Astrocyte (in vitro differentiated cells and primary cell): Measurements from ENCODE around the gene GCNT2. TPM values are rescaled to one million over a fixed set of nuclear protein-coding genes. Genes with fewer than 3 reads are reported as not detected.

Experiments
- DNase-seq: peaks from one replicate; pipeline ENCODE4 v3.0.0-alpha.2; 2010; ENCODE audit warnings: low read depth
- FAIRE-seq: peaks from 2 replicates; lab custom pipeline; 2011; peaks lifted over from hg19 to GRCh38; lab: Jason Lieb, UNC
- H2AFZ ChIP-seq: 2 replicates; pipeline ENCODE4 v1.6.0; 2012; ENCODE audit warnings: low read depth, low read length, inconsistent platforms
- H3K27ac ChIP-seq: 2 replicates; pipeline ENCODE4 v1.5.1; 2011; ENCODE audit warnings: low read depth, low read length, inconsistent platforms
- H3K27me3 ChIP-seq: 2 replicates; pipeline ENCODE4 v1.6.0; 2011; ENCODE audit warnings: low read length, inconsistent platforms; ENCODE audit not compliant: insufficient read depth
- H3K36me3 ChIP-seq: 2 replicates; pipeline ENCODE4 v1.5.1; 2011; ENCODE audit warnings: low read length, inconsistent platforms; ENCODE audit not compliant: insufficient read depth
- H3K4me1 ChIP-seq: 2 replicates; pipeline ENCODE4 v1.5.1; 2011; ENCODE audit warnings: low read length, inconsistent platforms; ENCODE audit not compliant: insufficient read depth
- H3K4me2 ChIP-seq: 2 replicates; pipeline ENCODE4 v1.6.0; 2012; ENCODE audit warnings: low read length, inconsistent platforms
- H3K4me3 ChIP-seq: 2 replicates; pipeline ENCODE4 v1.5.1; 2011; ENCODE audit warnings: low read depth, mild to moderate bottlenecking, low read length, inconsistent platforms; ENCODE audit not compliant: insufficient read depth
- H3K79me2 ChIP-seq: 2 replicates; pipeline ENCODE4 v1.6.0; 2012; ENCODE audit warnings: mild to moderate bottlenecking, low read length, inconsistent platforms; ENCODE audit not compliant: insufficient read depth
- H3K9ac ChIP-seq: 2 replicates; pipeline ENCODE4 v1.6.0; 2012; ENCODE audit warnings: mild to moderate bottlenecking, low read length, inconsistent platforms
- H3K9me3 ChIP-seq: 2 replicates; pipeline ENCODE4 v1.5.1; 2012; ENCODE audit warnings: low read depth, mild to moderate bottlenecking, low read length, inconsistent platforms; ENCODE audit not compliant: insufficient read depth
- H4K20me1 ChIP-seq: 2 replicates; pipeline ENCODE4 v1.6.0; 2012; ENCODE audit warnings: low read length, inconsistent platforms; ENCODE audit not compliant: insufficient read depth
- H3K27ac Mint-ChIP-seq: one replicate; pipeline ENCODE4 v1.8.0; 2021; ENCODE audit warnings: mild to moderate bottlenecking, mixed read lengths; ENCODE audit not compliant: unreplicated experiment
- H3K27me3 Mint-ChIP-seq: one replicate; pipeline ENCODE4 v1.8.0; 2021; ENCODE audit warnings: low read depth, mixed read lengths; ENCODE audit not compliant: unreplicated experiment
- H3K36me3 Mint-ChIP-seq: one replicate; pipeline ENCODE4 v1.8.0; 2021; ENCODE audit warnings: low read depth, mixed read lengths; ENCODE audit not compliant: unreplicated experiment
- H3K4me1 Mint-ChIP-seq: one replicate; pipeline ENCODE4 v1.8.0; 2021; ENCODE audit warnings: low read depth, mixed read lengths; ENCODE audit not compliant: unreplicated experiment
- H3K4me3 Mint-ChIP-seq: one replicate; pipeline ENCODE4 v1.8.0; 2021; ENCODE audit warnings: mild to moderate bottlenecking, moderate library complexity, mixed read lengths; ENCODE audit not compliant: unreplicated experiment
- H3K9me3 Mint-ChIP-seq: one replicate; pipeline ENCODE4 v1.8.0; 2021; ENCODE audit warnings: mild to moderate bottlenecking, mixed read lengths; ENCODE audit not compliant: unreplicated experiment
- CTCF ChIP-seq: IDR thresholded peaks from 2 replicates; pipeline ENCODE4 v1.5.1; 2011; ENCODE audit warnings: low read depth, mild to moderate bottlenecking, inconsistent platforms, low read length, moderate library complexity; ENCODE audit not compliant: insufficient read depth
- EZH2 ChIP-seq: IDR thresholded peaks from 2 replicates; pipeline ENCODE4 v1.6.1; 2012; ENCODE audit warnings: mild to moderate bottlenecking, low read length, inconsistent platforms; ENCODE audit not compliant: insufficient read depth
- total RNA-seq: library from RNA; stranded (reverse); gene quantifications from 2 replicates; pipeline ENCODE4 v1.2.1, GENCODE V29; 2021

The GCNT2 gene
- total RNA-seq, 1 donor from 2014 or later: 14.8 TPM

GRCh38 chr6:10564975-10565673 lies 44.0 kb downstream of the GCNT2 start:
- FAIRE-seq (no peak), DNase-seq (no peak)
- Histone ChIP-seq H4K20me1 (no peaks in the 10 kb centered on the region), H3K4me1 (no peaks in the 10 kb centered on the region), H3K9ac (no peak overlapping the region), H3K36me3 (no peaks in the 10 kb centered on the region), H3K4me3 (no peak overlapping the region), H3K4me2 (no peak overlapping the region), H3K27me3 (no peaks in the 10 kb centered on the region), H3K9me3 (no peaks in the 10 kb centered on the region), H3K79me2 (no peaks in the 10 kb centered on the region), H2AFZ (no peak overlapping the region), H3K27ac (no peak overlapping the region)
- H3K27me3 Mint-ChIP-seq: peaks cover 5% of the 10 kb centered on the region
- H3K4me3 Mint-ChIP-seq: no peak overlapping the region
- no peak for TF ChIP-seq EZH2
- no peak for TF ChIP-seq CTCF
- H3K27ac Mint-ChIP-seq: no peak overlapping the region
- H3K9me3 Mint-ChIP-seq: peaks cover 3% of the 10 kb centered on the region
- H3K4me1 Mint-ChIP-seq: peaks cover 6% of the 10 kb centered on the region
- peaks cover 2% of the 10 kb centered on the region for H3K36me3 Mint-ChIP-seq

DNA sequence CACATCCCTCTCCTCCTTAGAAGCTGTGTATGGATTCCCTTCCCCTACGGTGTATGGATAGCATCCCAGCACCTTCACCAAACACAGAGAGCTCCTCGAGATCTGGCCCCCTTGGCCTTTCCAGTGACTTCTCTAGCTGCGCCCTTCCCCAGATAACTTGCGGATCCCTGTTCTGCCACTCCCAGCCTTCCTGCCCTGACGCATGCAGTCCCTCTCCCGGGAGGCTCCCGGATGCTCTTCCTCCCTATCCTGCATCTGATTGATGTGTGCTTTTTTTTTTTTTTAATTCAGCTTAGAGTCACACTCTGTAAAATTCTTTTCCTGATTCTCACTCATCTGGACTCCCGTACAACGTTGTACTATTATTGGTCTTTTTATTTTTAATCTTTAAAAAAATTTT lies 44.8 kb downstream of the GCNT2 start:
- Histone ChIP-seq H3K79me2 (no peaks in the 10 kb centered on the region), H3K4me1 (no peaks in the 10 kb centered on the region), H3K4me3 (no peak overlapping the region), H2AFZ (no peak overlapping the region), H3K4me2 (no peak overlapping the region), H3K27me3 (no peaks in the 10 kb centered on the region), H3K9ac (no peak overlapping the region), H4K20me1 (no peaks in the 10 kb centered on the region), H3K27ac (no peak overlapping the region), H3K9me3 (no peaks in the 10 kb centered on the region), H3K36me3 (no peaks in the 10 kb centered on the region)
- Mint-ChIP-seq H3K4me1 (peaks cover 3% of the 10 kb centered on the region), H3K27me3 (no peaks in the 10 kb centered on the region), H3K4me3 (no peak overlapping the region), H3K27ac (no peak overlapping the region), H3K9me3 (peaks cover 3% of the 10 kb centered on the region), H3K36me3 (peaks cover 2% of the 10 kb centered on the region)
- FAIRE-seq (no peak), DNase-seq (no peak)
- TF ChIP-seq EZH2 (no peak), CTCF (no peak)
